Mammary epithelial cell (primary cell): Measurements from ENCODE around the gene OTUD4.

Experiments used
- CTCF ChIP-seq, 2 donors: IDR thresholded peaks in 1 of 2; conservative IDR thresholded peaks in 1 of 2; 2 replicates each; pipeline ENCODE4 v1.5.1; 2011 to 2012; ENCODE audit warnings: inconsistent platforms in 2 of 2, low read length in 2 of 2, mild to moderate bottlenecking in 2 of 2, control low read depth in 1 of 2, low read depth in 1 of 2; ENCODE audit not compliant: insufficient read depth in 1 of 2; ENCODE audit errors: extremely low read depth in 1 of 2
- EZH2 ChIP-seq: IDR thresholded peaks from 2 replicates; pipeline ENCODE4 v1.6.1; 2012; ENCODE audit warnings: low read length, inconsistent platforms, borderline replicate concordance

DNA sequence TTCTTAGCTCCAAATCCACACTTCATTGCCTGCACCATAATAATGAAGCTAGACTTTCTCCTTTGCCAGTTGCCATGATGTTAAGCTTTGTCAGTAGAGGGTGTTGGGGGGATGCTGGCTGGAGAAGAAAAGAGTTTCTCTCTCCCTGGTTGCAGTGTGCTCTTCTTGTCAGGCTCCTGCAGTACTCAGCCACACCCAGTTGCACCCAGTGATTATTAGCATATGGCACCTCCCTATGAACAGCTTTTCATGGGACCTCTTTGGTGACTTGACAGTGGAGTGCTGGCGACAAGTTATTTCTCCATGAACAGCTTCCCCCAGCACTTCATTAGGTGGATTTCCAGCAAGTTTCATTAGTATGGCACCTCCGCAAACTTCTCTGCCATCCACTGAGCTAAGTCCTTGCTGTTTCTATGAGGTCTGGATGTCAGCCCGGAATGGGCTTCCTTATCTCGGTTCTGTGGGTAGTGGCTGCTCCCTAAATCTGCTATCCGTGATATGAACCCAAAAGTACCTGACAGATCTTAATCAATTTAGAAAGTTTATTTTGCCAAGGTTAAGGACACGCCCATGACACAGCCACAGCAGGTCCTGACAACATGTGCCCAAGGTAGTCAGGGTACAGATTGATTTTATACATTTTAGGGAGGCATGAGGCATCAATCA lies 18.8 kb upstream of the OTUD4 start:
- TF ChIP-seq CTCF (conservative IDR thresholded peaks at IDR 0.05 in 1 of 2, IDR thresholded peaks at IDR 0.05 in 1 of 2; ENCODE audit: extremely low read depth in 1 of 2, insufficient read depth in 1 of 2, low read depth in 1 of 2, low read length in 2 of 2) = no peak
- no peak for TF ChIP-seq EZH2
